ENCODE results near the gene KAT7.
"Not testable (repeated sequence)": the region's sequence is repeated elsewhere in the genome, so short reads cannot be mapped to it uniquely, and the experiment has no call there.

The KAT7 gene

DNA sequence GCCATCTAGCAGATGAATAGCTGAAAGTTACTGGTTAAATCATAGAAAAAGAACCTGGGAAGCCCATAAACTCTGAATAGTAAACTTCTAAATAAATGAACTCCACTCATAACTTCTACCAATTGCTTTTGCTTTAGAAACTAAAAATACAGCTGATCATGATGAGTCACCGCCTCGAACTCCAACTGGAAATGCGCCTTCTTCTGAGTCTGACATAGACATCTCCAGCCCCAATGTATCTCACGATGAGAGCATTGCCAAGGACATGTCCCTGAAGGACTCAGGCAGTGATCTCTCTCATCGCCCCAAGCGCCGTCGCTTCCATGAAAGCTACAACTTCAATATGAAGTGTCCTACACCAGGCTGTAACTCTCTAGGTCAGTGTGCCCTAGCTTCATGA, 9.7 kb downstream of the KAT7 start:
- no peak for DNase-seq

DNA sequence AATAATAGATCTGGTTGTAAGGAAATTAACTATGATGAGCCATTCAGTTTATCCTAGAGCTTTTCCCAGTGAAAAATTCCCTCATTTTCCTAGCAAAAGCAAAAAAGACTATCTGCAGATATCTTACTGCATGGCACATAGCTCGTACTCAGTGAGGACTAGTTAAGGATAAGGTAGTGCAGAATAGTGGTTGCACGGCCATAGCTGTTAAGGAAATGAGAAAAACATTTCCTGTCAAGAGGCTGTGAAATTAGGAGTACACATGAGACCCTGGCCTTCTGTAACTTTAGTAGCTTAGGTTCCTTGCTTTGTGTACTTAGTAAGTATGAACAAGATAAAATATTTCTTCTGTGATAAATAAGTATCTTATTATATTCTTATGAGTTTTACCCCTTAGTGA, 10.3 kb downstream of the KAT7 start:
- DNase-seq: no peak

DNA sequence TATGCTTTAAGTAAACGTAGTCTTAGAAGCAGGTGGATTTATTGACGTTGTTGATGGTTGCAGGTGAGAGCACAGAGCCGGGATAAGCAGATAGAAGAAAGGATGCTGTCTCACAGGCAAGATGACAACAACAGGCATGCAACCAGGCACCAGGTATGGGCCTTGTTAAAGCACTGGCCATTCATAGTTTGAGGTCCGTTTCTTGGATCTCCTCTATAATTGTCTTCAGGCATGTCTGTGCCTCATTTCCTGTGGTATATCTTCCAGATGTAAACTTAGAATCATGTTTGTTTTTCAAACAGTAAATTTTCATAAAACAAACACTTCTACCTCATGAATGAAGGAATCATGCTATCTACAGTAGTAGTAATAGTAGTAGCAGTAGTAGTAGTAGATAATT, 20.6 kb downstream of the KAT7 start:
- no peak for DNase-seq

- peak in 2 of 56 donors; percentile 6 to 8 for DNase-seq
These were observed 26.5 kb downstream of the KAT7 start for GRCh38 chr17:49814781-49815529.

DNA sequence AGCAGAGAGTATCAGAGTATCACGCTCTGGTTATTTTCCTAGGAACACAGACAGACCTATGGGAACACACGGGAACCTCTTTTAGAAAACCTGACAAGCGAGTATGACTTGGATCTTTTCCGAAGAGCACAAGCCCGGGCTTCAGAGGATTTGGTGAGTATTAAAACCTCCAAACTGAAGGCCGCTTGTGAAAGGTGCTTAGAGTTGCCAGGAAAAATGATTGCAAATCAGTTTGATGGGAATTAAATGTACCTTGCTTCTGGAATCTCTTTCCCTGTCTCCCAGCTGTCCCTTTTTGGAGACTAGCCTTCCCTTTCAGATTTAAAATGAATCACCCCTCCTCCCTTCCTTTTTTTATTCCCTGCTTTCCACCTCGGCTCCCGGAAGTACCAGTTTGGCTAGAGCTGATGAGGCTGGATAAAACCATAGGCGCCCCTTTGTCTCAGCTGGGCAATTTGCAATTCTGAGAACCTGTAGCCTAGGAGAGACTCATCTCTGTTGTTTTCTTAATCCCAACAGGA, 27.3 kb downstream of the KAT7 start:
- DNase-seq: peak in 2 of 56 donors; percentile 1 to 8

DNA sequence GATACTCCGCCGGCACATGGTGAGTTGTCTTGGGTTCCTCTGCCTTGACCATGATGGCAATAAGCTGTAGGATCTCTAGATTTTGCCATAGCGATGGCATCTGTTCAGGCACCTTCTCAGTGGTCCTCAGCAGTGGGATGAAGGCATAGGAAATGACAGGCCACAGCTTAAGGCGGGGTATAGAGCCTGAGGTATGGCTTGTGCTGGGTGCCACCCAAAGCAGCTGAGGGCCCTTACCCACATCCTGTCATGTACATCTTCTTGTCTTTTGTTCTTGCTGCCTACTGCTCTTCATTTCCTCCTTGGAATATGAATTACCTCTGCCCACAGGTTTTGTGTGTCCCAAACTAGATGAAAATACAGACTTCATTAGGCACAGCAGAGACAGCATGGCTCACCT, 29.5 kb downstream of the KAT7 start:
- no peak for DNase-seq

- DNase-seq: no peak
These were observed 30.7 kb downstream of the KAT7 start for GRCh38 chr17:49819138-49819537.

- DNase-seq: no peak
These were observed 31.2 kb downstream of the KAT7 start for GRCh38 chr17:49819651-49820050.

DNA sequence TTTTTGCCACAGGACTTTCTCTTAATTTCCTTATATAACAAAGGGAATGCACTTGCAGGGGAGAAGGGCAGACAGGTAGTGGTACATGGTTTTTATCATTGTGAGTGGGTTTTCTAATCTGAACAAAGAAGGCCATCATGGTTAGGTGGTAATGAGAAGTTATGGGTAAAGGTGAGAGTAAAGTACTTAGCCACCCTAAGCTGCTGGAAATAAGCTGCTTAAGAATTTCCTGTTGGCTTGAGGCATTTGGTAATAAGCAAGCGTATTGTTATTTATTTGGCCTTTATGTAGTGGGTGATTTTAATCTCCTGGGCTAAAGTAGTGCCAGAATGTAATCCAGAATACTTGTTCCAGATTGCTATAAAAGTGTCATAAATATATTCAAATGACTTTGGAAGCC, 32.3 kb downstream of the KAT7 start:
- DNase-seq: no peak

DNA sequence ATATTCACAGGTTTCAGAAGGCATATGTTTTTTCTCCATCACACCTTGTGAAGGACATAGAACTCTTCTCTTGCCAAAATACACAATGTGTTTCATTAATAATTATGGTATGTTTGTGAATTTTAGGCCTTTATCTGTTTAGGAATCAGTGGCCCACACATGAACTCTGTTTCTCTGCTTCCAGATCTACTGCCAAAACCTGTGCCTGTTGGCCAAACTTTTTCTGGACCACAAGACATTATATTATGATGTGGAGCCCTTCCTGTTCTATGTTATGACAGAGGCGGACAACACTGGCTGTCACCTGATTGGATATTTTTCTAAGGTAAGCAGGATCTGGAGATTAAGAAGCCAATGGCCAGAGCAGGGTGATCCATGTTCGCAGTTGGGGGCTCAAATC, 33.0 kb downstream of the KAT7 start:
- no peak for DNase-seq

DNA sequence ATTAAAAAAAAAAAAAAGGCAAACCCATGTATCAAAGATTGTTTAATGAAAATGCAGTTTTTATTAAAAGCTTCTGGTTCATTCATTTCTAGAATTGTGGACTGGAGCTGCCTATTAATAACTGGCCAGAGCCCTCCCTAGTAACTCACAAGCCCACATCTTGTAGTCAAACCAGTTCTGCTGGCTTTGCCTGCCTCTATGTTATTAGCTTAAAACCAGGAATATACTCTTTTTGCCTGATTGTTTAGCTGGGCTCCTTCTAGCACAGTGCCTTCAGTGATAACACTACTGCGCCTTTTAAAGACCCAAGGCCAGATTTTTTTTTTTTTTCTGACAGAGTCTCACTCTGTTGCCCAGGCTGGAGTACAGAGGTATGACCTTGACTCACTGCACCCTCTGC, 33.4 kb downstream of the KAT7 start:
- DNase-seq: no peak

DNA sequence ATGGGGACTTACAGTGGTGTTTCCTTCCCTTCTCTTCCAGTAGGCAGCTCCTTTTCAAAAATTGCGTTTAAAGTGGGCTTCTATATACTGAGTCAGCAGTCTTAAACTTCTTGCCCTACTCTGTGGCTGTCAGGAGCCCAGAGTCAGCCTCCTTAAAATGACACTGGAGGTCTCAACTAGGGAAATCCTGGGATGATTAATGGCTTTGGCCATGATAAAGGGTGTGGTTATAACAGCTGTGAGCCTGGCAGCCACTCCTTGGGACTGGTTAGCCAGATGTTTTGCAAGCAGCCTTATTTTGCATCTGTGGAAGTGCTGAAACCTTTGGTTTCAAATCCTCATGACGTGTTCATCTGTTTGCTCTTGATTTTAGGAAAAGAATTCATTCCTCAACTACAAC, 34.3 kb downstream of the KAT7 start:
- no peak for DNase-seq

- DNase-seq: no peak
These were observed 35.1 kb downstream of the KAT7 start for GRCh38 chr17:49823614-49824013.

DNA sequence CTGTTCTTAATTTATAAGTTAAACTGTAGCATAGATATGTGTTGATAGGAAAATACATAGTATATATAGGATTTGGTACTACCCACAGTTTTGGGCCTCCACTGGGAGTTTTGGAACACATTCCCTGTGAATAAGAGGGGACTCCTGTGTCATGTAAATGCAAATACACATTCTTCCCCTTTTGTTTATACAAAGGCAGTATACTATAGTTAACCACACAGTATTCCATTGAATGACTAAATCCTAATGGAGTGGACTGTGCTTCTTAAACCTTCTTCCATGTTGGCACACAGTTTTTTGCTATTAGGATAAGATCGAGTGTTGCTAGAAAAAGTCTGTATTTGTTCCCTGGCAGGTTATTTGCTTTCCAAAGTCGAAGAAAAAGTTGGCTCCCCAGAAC, 37.2 kb downstream of the KAT7 start:
- no peak for DNase-seq

DNA sequence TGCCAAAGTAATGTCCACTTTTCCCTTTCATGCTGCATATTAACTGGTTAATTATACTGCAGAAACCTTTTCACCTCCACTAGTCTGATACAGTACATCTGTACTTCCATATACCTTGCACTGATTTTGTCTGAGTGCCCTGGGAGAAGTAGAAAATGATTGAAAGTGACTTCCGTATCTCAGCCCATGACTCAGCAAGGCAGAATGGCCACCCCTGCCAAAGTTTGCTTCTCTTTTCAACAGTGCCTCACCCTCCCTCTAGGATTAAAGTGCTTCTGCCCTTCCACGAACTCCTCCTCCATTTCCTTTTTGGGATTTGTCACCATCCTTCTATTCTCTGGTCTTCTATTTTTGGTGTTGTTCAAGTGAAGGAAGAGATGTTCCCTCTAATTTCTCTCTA, 39.8 kb downstream of the KAT7 start:
- DNase-seq: not testable (repeated sequence)

GRCh38 chr17:49829026-49829425, 40.5 kb downstream of the KAT7 start:
- DNase-seq: no peak

DNA sequence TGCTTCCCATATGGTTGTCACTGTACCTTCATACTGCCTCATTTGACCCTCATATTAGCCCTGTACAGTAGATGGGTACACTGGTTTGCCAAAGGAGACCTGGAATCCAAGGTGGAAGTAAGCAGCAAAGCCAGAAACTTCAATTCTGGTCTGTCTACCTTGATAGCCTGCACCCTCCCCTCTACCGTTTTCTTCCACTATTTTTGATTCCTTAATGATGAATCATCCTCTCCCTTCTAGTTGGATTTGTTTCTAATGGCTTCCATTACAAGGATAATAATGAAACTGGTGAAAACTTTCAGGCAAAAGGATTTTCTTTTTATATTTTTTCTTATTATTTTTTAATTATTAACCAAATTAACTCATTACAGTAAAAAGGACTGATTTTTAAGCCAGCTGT, 42.1 kb downstream of the KAT7 start:
- no peak for DNase-seq

GRCh38 chr17:49832840-49833599, 44.5 kb downstream of the KAT7 start:
- no peak for DNase-seq

DNA sequence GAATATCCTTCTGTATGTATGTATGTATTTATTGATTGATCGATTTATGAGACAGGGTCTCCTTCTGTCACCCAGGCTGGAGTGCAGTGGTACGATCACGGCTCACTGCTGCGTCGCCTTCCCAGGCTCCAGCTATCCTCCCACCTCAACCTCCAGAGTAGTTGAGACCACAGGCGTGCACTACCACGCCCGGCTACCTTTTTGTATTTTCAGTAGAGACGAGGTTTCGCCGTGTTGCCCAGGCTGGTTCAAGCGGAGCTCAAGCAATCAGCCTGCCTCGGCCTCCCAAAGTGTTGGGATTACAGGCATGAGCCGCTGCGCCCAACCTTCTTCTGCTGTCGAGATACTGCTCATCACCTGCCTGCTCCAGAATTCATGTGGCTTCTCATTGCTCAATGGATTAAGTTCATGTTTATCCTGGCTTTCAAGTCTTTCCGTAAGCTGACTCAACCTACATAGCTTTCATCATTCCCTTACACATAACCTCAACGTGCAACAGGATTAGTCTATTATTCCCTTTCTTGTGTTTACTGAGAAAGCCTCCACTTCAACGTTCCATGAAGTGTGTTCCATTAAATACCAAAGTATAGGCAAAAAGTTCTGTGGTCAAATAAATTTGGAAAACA, 45.8 kb downstream of the KAT7 start:
- DNase-seq: no peak

DNA sequence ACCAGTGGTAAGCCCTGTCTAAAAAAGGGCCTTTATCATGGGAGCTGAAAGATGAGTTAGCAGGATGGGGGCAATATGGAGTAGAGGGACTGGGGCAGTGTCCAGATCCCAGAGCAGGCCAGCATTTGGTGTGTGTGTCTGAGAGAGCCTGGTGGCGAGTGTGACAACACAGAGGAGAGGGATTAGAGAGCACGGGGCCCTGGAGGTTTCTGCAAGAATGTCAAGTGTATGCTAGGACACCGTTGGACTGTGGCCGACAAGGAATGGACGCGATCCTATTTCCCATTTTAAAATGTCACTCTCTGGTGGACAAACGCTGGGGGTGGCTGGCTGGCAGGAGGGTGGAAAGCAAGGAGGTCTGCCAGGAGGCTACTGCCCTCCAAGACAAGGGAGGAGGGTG, 47.0 kb downstream of the KAT7 start:
- no peak for DNase-seq

- no peak for DNase-seq
These were observed 47.9 kb downstream of the KAT7 start for GRCh38 chr17:49836111-49837030.
